Gastrocnemius medialis (tissue), 4 donors: ENCODE data around the gene KDM5C.

Experiments used
- POLR2A ChIP-seq, 2 donors: fragments of 450-650 bp; IDR thresholded peaks; one replicate each; pipeline ENCODE4 v1.6.1; 2017; ENCODE audit warnings: antibody characterized with exemption in 2 of 2, mild to moderate bottlenecking in 2 of 2, moderate library complexity in 2 of 2
- TF ChIP-seq, protein P1 (sequence below), 5 experiments: fragments of 450-650 bp in 3 of 5; fragments of 200-600 bp in 2 of 5; sonication (generic) in 2 of 5; IDR thresholded peaks in 4 of 5; conservative IDR thresholded peaks in 1 of 5; 1 replicate in 4 of 5; 2 replicates in 1 of 5; pipeline ENCODE4 v1.5.1; 2016 to 2019; ENCODE audit warnings: antibody characterized with exemption in 5 of 5, mild to moderate bottlenecking in 3 of 5, moderate library complexity in 3 of 5

DNA sequence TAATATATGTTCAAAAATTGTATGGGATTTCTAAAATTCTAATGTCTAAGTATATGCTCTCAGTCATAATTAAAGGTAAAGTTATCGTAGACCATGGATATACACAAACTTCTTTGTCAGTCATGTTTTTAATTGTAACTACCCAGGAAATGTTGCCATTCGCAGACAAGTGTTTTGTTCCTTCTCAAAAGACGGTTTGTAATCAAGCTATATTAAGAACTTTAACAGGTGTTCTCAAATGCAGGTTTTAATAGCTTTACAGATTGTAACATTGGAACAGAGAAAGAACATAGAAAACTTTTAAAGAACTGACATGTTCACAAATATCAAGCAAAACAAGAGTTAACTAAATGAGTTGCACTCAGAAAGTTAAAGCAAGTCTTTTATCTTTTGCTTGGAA, 58.9 kb downstream of the KDM5C start:
- TF ChIP-seq, protein P1, sequence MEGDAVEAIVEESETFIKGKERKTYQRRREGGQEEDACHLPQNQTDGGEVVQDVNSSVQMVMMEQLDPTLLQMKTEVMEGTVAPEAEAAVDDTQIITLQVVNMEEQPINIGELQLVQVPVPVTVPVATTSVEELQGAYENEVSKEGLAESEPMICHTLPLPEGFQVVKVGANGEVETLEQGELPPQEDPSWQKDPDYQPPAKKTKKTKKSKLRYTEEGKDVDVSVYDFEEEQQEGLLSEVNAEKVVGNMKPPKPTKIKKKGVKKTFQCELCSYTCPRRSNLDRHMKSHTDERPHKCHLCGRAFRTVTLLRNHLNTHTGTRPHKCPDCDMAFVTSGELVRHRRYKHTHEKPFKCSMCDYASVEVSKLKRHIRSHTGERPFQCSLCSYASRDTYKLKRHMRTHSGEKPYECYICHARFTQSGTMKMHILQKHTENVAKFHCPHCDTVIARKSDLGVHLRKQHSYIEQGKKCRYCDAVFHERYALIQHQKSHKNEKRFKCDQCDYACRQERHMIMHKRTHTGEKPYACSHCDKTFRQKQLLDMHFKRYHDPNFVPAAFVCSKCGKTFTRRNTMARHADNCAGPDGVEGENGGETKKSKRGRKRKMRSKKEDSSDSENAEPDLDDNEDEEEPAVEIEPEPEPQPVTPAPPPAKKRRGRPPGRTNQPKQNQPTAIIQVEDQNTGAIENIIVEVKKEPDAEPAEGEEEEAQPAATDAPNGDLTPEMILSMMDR (IDR thresholded peaks at IDR 0.05 in 4 of 5, conservative IDR thresholded peaks at IDR 0.05 in 1 of 5), result no peak
- TF ChIP-seq POLR2A (IDR thresholded peaks at IDR 0.05), result no peak
